HG03097 (cell line): ENCODE measurements around the gene FHOD3.
"Not testable (repeated sequence)": the region's sequence is repeated elsewhere in the genome, so short reads cannot be mapped to it uniquely, and the experiment has no call there.

Experiments used
- ATAC-seq: cut with Tn5 transposase; IDR thresholded peaks from one replicate; pipeline ENCODE4 v1.9.1; 2021; ENCODE audit not compliant: unreplicated experiment, low FRiP score

The FHOD3 gene

GRCh38 chr18:36348331-36348730, 50.8 kb downstream of the FHOD3 start:
- ATAC-seq = no peak

DNA sequence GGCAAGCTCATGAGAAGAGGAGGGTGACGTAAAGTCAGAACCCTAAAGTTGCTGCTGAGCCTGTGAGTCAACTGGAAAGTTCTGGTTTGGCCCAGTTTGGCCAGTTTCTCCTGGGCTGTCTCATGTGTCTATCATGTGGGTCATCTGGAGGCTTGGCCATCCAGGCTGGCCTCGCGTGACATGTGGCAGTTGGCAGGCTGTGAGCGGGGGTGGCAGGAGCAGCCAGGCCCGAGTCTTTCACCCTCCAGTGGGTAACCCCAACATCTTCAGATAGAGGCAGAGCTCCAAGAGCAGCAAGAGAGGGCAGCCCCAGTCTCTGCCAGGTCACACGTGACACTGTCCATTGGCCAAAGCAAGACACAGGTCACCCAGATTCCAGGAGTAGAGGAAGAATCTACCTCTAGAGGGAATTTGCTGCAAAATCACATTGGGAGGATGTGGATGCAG, 51.5 kb downstream of the FHOD3 start:
- no peak for ATAC-seq

DNA sequence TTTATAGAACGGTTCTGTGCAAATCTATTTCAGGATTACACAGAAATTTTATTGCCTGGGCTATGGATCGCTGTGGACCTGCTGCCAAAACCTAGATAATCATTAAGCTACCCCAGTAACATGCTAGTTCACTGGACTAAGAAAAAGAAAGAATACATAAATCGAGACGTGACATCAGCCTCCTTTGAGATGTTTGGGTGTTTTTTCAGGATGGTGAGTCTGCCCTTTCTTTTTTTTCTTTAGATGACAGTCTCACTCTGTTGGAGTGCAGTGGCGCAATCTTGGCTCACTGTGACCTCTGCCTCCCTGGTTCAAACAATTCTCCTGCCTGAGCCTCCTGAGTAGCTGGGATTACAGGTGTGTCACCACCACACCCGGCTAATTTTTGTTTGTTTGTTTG, 52.0 kb downstream of the FHOD3 start:
- ATAC-seq = no peak

- no peak for ATAC-seq
These were observed 52.7 kb downstream of the FHOD3 start for GRCh38 chr18:36350251-36350651.

DNA sequence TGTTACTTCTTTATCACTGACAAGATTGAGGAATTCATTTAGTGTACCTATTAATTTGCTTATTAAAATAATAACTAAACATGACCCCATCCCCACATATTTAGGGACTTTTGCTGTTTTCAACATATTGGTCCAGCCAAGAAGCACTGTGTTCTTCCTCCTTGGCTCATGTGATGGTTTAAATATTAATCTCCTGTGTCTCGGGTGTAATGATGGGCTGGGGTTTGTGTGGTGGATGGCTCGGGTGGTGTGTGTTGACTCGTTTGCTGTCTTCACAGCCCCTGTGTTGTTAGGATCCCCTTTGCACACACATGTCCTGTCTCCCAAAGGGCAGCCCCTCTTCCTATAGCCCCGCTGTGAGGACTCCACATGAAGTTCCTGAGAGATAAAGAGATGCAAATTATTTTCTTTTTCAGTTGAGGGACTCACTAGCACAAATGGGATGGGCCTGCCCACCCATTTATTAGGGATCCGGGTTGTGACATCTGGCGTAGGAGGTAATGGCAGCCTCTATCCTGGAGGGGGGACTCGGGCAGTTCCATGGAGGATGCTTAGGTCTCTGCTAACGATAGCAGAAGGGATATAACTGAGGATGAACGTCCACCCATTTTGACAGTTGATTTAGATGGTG, 53.4 kb downstream of the FHOD3 start:
- ATAC-seq = no peak

DNA sequence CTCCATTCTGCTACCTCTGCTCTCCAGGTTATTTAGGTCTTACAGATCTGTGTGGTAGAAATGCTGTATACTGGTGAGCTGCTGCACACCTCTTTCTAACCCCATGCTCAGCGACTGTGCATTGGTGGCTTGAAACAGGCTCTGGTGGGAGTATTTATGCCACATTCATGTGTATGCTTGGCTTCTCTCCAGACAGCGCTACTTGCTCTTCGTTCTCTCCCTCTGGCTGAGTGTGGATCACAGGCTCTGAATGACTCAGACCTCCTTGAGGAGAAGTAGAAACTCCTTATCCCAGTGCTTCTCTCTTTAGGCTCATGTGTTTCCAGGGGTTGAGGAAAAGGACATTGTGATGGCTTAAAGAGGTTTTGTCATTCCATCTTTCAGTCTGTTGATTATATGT, 54.9 kb downstream of the FHOD3 start:
- no peak for ATAC-seq

GRCh38 chr18:36354989-36355388, 57.5 kb downstream of the FHOD3 start:
- ATAC-seq = no peak

DNA sequence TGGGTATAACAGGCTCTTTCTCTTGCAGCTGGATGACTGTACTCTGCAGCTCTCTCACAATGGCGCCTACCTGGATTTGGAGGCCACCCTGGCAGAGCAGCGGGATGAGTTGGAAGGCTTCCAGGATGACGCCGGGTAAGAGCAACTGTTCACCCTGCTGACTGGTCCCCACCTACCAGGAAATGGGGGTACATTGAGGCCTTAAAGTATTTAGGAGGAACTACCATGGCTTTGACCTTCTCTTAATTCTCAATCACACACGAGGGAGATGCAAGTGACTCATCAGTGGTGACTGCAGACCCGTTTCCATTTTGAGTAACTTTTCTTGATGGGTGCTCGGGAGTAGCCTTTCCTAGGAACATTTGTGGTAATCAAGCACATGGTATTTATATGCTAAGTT, 58.0 kb downstream of the FHOD3 start:
- no peak for ATAC-seq

DNA sequence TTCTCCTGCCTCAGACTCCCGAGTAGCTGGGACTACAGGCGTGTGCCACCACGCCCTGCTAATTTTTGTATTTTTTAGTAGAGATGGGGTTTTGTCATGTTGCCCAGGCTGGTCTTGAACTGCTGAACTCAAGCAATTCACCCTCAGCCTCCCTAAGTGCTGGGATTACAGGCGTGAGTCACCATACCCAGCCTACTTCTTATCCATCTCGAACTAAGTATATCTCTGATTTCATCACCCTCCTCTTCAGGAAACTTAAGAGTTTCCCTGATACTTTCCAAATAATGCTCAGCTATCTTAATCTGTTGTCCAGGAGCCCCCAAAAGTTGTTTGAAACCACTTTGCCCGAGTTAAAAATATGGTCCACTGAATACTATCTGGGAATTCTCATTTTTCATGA, 59.2 kb downstream of the FHOD3 start:
- not testable (repeated sequence) for ATAC-seq

GRCh38 chr18:36358141-36358540, 60.6 kb downstream of the FHOD3 start:
- no peak for ATAC-seq

- no peak for ATAC-seq
These were observed 62.9 kb downstream of the FHOD3 start for GRCh38 chr18:36360256-36360909.

- ATAC-seq = no peak
These were observed 67.6 kb downstream of the FHOD3 start for GRCh38 chr18:36364911-36365624.

DNA sequence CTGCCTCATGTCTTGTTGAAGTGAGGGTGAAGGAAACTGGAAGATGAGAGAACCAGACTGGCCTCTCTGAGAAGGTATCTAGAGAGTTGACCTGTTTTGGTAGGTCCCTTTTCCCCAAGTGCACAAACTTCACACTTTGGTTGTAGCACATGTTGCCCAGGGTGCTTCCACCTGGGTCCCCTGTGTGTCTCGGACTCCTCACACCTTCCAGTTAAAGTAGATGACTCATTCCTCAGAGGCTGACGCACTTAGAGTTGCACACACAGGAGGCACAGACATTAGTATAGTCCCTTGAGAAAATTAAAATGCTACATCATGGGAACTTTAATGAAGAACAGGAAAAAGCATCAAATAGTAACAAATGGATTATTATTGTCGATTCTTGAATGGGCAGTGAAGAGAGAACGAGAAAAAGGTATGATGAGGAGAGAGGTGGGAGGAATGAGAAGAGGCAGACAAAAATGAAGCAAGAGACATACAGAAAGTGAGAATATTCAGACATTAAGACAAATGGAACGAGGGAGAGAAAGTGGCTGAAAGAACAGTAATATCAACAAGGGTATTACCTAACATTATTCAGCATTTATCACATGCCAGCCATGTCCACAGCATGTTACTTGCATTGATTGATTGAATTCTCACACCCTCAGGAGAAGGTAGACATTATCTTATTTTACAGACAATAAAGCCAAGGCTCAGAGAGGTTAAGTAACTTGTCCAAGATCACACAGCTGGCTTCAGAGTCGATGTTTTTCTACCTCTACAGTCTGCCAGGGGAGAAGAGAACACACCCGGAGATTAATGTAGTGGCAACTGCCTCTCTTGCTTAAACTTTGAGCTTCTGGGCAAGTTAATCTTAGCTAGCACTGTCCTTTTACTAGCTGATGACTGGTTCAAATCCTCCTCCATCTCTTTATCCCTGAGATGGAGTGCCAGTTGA, 68.6 kb downstream of the FHOD3 start:
- no peak for ATAC-seq

DNA sequence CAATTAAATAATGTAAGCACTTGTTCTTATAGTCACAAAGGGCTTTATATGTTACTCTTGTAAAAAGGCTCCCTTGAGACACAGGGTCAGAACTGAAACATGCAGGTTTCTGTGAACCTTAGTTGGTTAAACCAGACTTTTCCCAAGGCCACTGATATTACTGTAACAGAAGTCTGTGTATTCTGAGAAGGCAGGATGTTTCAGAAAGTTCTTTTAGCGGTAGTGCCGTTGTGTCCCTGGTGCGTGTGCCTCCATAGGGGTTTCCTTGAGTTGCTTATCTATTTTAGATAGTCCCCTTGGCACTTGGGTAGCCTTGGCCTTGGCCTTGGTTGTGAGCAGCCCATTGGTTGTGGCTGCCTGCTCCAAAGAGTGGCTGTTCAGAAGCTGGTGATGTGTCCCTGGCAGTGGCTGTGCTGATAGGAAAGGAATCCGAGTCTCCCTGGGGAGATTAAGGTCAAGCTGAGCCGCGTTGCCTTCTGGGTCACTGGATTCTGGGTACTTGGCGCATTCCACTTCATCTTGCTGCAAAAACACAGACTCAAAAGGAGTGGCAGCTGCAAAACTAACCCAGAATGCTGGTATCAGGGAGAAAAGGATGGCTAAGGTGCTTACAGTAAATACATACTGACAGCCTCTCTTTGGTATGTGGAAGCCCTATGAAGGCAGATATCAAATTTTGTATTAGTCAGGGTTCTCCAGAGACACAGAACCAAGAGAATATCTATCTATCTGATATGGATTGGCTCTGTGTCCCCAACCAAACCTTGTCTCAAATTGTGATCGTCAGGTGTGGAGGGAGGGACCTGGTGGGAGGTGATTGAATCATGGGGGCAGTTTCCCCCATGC, 69.7 kb downstream of the FHOD3 start:
- ATAC-seq = no peak

- no peak for ATAC-seq
These were observed 71.4 kb downstream of the FHOD3 start for GRCh38 chr18:36368889-36369288.

DNA sequence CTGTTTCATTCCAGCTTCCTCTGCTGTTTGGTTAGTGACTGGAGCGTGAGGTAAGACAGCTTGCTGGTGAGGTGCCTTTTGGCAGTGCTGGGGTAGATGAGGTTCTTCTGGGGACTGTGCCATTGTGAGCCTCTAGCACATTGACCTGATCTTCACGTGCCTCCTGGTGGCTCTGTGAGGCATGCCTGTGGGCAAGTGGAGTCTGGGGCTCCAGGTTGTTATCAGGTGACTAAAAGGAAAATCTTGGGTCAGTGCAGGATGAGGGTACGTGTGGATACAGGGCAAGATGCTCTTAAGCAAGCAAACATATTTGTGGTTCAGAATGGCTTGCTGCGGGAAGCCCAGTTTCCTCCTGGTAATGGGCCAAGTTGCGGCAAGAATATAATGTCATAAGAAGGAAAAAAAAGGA, 75.4 kb downstream of the FHOD3 start:
- no peak for ATAC-seq

GRCh38 chr18:36374262-36374661, 76.7 kb downstream of the FHOD3 start:
- ATAC-seq = no peak

DNA sequence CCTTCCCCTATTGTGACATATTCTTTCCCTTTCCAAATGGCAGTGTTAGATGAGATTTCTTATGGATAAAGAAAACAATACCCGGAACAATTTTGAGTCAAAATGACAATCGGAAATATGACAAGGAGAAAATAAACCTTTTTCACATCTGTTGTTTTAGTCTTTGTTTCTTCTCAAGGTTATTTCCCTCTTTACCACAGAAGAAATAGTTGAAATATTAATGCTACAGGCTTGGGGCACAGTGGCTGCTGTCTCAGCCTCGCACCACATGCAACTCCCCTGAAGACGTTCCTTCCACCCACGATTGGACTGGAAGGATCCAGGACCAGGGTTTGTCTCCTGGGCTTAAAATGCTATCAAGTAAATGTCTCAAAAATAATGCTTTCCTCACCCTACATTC, 77.6 kb downstream of the FHOD3 start:
- no peak for ATAC-seq

- no peak for ATAC-seq
These were observed 78.8 kb downstream of the FHOD3 start for GRCh38 chr18:36376361-36376760.

- ATAC-seq = no peak
These were observed 80.1 kb downstream of the FHOD3 start for GRCh38 chr18:36377626-36378025.
